OCI-LY3 (cell line): Measurements from ENCODE around the gene CARD11.

Source experiments
- H2AFZ ChIP-seq: fragments of 200-600, 300-600 bp; shearing (Covaris generic); 2 replicates; pipeline ENCODE4 v1.6.0; 2014; ENCODE audit warnings: antibody characterized with exemption, low read depth, low read length
- H3K27ac ChIP-seq: fragments of 200-600, 300-600 bp; sonication (generic); 2 replicates; pipeline ENCODE4 v1.5.1; 2014; ENCODE audit warnings: mild to moderate bottlenecking, low read length, moderate library complexity, mixed read lengths
- H3K27me3 ChIP-seq: fragments of 200-600, 300-600 bp; sonication (generic); 2 replicates; pipeline ENCODE4 v1.6.1; 2014; ENCODE audit warnings: low read depth, low read length, mixed read lengths
- H3K36me3 ChIP-seq: fragments of 200-600, 300-600 bp; sonication (generic); replicated peaks from 2 replicates; pipeline ENCODE3; 2014; ENCODE audit warnings: low read depth, low read length, mixed read lengths
- H3K4me1 ChIP-seq: fragments of 300-600, 200-600 bp; sonication (generic); 2 replicates; pipeline ENCODE4 v1.6.1; 2014; ENCODE audit warnings: low read length, mixed read lengths
- H3K4me2 ChIP-seq: fragments of 200-600, 300-600 bp; sonication (generic); 2 replicates; pipeline ENCODE4 v1.6.1; 2014; ENCODE audit warnings: low read length, mixed read lengths
- H3K4me3 ChIP-seq: fragments of 300-600, 200-600 bp; sonication (generic); 2 replicates; pipeline ENCODE4 v1.5.1; 2014; ENCODE audit warnings: antibody characterized with exemption, mild to moderate bottlenecking, low read length, moderate library complexity
- H3K79me2 ChIP-seq: fragments of 300-600, 200-600 bp; shearing (Covaris generic); 2 replicates; pipeline ENCODE4 v1.6.1; 2014; ENCODE audit warnings: mild to moderate bottlenecking, low read length, mixed read lengths
- H3K9ac ChIP-seq: fragments of 300-600, 200-600 bp; shearing (Covaris generic); 2 replicates; pipeline ENCODE4 v1.6.0; 2014; ENCODE audit warnings: mild to moderate bottlenecking, low read length, moderate library complexity
- H3K9me3 ChIP-seq: fragments of 200-600, 300-600 bp; shearing (Covaris generic); 2 replicates; pipeline ENCODE4 v1.6.1; 2014; ENCODE audit warnings: low read length, mixed read lengths; ENCODE audit not compliant: insufficient read depth
- H4K20me1 ChIP-seq: fragments of 200-600, 300-600 bp; sonication (generic); 2 replicates; pipeline ENCODE4 v1.6.1; 2016; ENCODE audit warnings: low read length, mixed read lengths; ENCODE audit not compliant: insufficient read depth
- EZH2phosphoT487 ChIP-seq: fragments of 200-600 bp; shearing (Covaris generic); IDR thresholded peaks from 2 replicates; pipeline ENCODE4 v1.6.1; 2018; ENCODE audit warnings: antibody characterized with exemption, mixed run types, low read depth
- TF ChIP-seq, protein P1 (sequence below): fragments of 200-600, 300-600 bp; sonication (generic); IDR thresholded peaks from 2 replicates; pipeline ENCODE4 v1.5.1; 2014; ENCODE audit warnings: antibody characterized with exemption, low read length, low read depth

The CARD11 gene

DNA sequence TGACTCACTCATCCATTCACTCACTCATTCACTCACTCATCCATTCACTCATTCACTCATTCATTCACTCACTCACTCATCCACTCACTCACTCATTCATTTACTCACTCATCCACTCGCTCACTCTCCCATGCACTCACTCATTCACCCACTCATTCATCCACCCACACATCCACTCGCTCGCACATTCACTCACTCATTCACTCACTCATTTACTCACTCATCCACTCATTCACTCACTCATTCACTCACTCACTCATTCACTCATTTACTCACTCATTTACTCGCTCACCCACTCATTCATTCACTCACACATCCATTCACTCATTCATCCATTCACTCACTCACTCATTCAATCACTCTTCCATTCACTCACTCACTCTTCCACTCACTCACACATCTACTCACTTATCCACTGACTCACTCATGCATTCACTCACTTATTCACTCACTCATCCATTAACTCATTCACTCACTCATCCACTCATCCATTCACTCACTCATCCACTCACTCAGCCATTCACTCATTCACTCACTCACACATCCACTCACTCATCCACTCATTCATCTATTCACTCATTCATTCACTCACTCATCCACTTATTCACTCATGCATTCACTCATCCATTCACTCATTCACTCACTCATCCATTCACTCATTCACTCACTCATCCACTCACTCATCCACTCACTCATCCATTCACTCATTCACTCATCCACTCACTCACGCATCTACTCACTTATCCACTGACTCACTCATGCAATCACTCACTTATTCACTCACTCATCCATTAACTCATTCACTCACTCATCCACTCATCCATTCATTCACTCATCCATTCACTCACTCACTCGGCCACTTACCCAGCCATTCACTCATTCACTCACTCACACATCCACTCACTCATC is 74.0 kb downstream of the CARD11 start:
- TF ChIP-seq, protein P1, sequence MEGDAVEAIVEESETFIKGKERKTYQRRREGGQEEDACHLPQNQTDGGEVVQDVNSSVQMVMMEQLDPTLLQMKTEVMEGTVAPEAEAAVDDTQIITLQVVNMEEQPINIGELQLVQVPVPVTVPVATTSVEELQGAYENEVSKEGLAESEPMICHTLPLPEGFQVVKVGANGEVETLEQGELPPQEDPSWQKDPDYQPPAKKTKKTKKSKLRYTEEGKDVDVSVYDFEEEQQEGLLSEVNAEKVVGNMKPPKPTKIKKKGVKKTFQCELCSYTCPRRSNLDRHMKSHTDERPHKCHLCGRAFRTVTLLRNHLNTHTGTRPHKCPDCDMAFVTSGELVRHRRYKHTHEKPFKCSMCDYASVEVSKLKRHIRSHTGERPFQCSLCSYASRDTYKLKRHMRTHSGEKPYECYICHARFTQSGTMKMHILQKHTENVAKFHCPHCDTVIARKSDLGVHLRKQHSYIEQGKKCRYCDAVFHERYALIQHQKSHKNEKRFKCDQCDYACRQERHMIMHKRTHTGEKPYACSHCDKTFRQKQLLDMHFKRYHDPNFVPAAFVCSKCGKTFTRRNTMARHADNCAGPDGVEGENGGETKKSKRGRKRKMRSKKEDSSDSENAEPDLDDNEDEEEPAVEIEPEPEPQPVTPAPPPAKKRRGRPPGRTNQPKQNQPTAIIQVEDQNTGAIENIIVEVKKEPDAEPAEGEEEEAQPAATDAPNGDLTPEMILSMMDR: no peak
- TF ChIP-seq EZH2phosphoT487: no peak
- no peak overlapping the region for H3K4me3 ChIP-seq
- H4K20me1 ChIP-seq: peaks cover 3% of the 10 kb centered on the region; the same call in 1 of the 2 replicates
- no peaks in the 10 kb centered on the region for H3K27me3 ChIP-seq
- H3K27ac ChIP-seq: no peak overlapping the region
- no peaks in the 10 kb centered on the region for H3K4me1 ChIP-seq
- no peak overlapping the region for H2AFZ ChIP-seq
- H3K4me2 ChIP-seq: no peak overlapping the region
- H3K9ac ChIP-seq: no peak overlapping the region
- H3K36me3 ChIP-seq: peaks cover 53% of the 10 kb centered on the region
- H3K79me2 ChIP-seq: no peaks in the 10 kb centered on the region; the same call in 1 of the 2 replicates
- no peaks in the 10 kb centered on the region for H3K9me3 ChIP-seq

DNA sequence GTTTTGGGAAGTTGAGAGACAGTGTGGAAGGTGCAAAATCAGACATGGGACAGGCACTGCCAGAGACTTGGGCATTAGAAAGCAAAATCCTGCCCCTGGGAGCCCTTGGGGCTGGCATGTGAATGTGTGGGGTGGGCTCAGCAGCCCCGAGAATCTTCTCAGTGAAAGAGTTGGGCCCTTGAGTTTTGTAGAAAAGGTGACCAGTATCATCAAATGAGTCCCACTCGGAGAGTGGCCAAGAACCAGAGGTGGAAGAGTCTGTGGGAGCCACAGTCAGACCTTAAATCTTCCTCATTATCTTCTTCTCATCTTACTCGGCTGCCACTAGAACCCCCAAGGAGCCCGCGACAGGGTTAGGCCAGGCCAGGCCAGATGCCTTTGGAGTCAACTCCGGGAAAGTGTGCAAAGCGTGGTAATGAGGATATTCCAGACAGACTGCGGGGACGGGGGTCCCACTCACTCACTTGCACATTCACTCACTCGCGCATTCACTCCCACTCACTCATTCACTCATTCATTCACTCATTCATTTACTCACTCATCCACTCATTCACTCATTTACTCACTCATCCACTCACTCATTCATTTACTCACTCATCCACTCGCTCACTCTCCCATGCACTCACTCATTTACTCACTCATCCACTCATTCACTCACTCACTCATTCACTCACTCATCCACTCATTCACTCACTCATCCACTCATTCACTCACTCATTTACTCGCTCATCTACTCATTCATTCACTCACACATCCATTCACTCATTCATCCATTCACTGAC is 74.9 kb downstream of the CARD11 start:
- Histone ChIP-seq H3K9me3 (no peaks in the 10 kb centered on the region), H3K27ac (no peak overlapping the region), H3K79me2 (no peaks in the 10 kb centered on the region; the same call in 1 of the 2 replicates), H3K4me3 (no peak overlapping the region), H3K9ac (no peak overlapping the region), H4K20me1 (peaks cover 3% of the 10 kb centered on the region; the same call in 1 of the 2 replicates), H3K4me2 (no peak overlapping the region), H3K27me3 (no peaks in the 10 kb centered on the region), H3K36me3 (peaks cover 51% of the 10 kb centered on the region), H3K4me1 (no peaks in the 10 kb centered on the region), H2AFZ (no peak overlapping the region)
- TF ChIP-seq, protein P1: no peak
- no peak for TF ChIP-seq EZH2phosphoT487

DNA sequence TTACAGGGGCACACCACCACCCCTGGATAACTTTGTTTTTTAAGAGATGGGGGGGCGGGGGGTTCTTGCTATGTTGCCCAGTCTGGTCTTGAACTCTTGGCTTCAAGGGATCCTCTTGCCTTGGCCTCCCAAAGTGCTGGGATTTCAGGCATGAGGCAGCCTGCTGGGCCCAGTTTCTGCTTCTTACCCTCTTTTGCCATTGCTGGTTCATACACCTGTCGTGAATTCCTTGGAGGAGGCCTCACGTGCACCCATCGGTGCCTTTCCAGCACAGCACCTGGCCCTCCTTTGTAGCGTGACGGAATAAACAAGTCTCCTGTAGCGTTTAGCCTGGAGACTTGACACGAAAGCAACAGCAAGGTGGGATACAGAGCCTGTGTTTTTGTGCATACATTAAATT is 75.5 kb downstream of the CARD11 start:
- Histone ChIP-seq H3K4me2 (no peak overlapping the region), H3K4me1 (no peaks in the 10 kb centered on the region), H3K4me3 (no peak overlapping the region), H3K79me2 (no peaks in the 10 kb centered on the region; the same call in 1 of the 2 replicates), H3K9ac (no peak overlapping the region), H3K27me3 (no peaks in the 10 kb centered on the region), H2AFZ (no peak overlapping the region), H4K20me1 (no peaks in the 10 kb centered on the region), H3K9me3 (no peaks in the 10 kb centered on the region), H3K27ac (no peak overlapping the region), H3K36me3 (peaks cover 50% of the 10 kb centered on the region)
- TF ChIP-seq EZH2phosphoT487: no peak
- TF ChIP-seq, protein P1: no peak

DNA sequence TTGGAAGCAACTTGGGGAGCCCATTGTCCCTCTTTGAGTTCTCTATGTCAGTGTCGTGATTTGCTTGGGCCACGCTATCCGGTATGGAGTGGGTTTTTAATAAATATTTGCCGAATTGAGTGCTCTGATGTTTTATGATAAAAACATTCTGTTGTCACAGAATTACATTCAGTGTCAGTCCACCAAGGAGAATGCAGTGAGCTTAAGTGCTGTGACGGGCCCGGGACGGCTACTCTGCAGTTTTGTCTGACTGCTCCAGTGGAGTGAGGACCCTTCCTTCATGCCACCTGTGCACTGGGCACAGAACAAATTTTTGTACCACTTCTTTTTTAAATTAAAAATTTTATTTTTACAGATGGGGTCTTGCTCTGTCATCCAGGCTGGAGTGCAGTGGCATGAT is 76.0 kb downstream of the CARD11 start:
- H3K27ac ChIP-seq: no peak overlapping the region
- H3K79me2 ChIP-seq: no peaks in the 10 kb centered on the region; the same call in 1 of the 2 replicates
- no peak overlapping the region for H3K4me2 ChIP-seq
- no peak overlapping the region for H2AFZ ChIP-seq
- no peak overlapping the region for H3K4me3 ChIP-seq
- H3K36me3 ChIP-seq: peaks cover 49% of the 10 kb centered on the region
- no peaks in the 10 kb centered on the region for H3K9me3 ChIP-seq
- TF ChIP-seq, protein P1: no peak
- no peak for TF ChIP-seq EZH2phosphoT487
- H4K20me1 ChIP-seq: peaks cover 4% of the 10 kb centered on the region
- H3K9ac ChIP-seq: no peak overlapping the region
- H3K27me3 ChIP-seq: no peaks in the 10 kb centered on the region
- H3K4me1 ChIP-seq: no peaks in the 10 kb centered on the region
